ENCODE results near the gene EFNB3.

EFNB3 gene

DNA sequence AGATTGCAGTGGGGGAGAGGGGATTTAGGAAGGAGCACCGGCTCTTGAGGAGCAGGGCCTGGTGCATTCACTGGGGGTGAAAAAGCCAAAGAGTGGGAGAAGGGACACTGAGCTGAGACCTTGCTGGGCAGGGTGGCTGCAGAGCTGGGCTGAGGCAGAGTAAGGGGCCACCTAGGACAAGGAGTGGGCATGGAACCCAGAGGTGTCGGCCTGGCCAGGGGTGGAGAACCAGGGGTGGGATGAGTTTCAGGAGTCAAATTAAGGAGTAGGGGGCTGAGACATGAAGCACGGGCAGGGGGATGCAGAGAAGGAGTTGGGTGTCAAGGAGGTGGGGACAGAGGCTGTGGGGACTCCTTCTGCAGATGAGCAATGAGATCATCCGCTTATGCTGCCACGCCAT, 32.6 kb downstream of the EFNB3 start:
- no peaks in the 10 kb centered on the region for H3K36me3 ChIP-seq
- no peak overlapping the region for H3K27ac ChIP-seq
- H3K9me3 ChIP-seq (ENCODE audit: severe bottlenecking) = no peaks in the 10 kb centered on the region
- DNase-seq = no peak
- no peak overlapping the region for H3K4me3 ChIP-seq (ENCODE audit: low read depth, low read length)
- TF ChIP-seq, protein P1, sequence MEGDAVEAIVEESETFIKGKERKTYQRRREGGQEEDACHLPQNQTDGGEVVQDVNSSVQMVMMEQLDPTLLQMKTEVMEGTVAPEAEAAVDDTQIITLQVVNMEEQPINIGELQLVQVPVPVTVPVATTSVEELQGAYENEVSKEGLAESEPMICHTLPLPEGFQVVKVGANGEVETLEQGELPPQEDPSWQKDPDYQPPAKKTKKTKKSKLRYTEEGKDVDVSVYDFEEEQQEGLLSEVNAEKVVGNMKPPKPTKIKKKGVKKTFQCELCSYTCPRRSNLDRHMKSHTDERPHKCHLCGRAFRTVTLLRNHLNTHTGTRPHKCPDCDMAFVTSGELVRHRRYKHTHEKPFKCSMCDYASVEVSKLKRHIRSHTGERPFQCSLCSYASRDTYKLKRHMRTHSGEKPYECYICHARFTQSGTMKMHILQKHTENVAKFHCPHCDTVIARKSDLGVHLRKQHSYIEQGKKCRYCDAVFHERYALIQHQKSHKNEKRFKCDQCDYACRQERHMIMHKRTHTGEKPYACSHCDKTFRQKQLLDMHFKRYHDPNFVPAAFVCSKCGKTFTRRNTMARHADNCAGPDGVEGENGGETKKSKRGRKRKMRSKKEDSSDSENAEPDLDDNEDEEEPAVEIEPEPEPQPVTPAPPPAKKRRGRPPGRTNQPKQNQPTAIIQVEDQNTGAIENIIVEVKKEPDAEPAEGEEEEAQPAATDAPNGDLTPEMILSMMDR (IDR thresholded peaks at IDR 0.05; ENCODE audit: low read depth, low read length) = no peak
- H3K27me3 ChIP-seq (ENCODE audit: insufficient read depth, low read depth, severe bottlenecking) = no peaks in the 10 kb centered on the region

- TF ChIP-seq, protein P1 (IDR thresholded peaks at IDR 0.05; ENCODE audit: low read depth, low read length) = no peak
These were observed 34.7 kb downstream of the EFNB3 start for GRCh38 chr17:7739746-7740145.

DNA sequence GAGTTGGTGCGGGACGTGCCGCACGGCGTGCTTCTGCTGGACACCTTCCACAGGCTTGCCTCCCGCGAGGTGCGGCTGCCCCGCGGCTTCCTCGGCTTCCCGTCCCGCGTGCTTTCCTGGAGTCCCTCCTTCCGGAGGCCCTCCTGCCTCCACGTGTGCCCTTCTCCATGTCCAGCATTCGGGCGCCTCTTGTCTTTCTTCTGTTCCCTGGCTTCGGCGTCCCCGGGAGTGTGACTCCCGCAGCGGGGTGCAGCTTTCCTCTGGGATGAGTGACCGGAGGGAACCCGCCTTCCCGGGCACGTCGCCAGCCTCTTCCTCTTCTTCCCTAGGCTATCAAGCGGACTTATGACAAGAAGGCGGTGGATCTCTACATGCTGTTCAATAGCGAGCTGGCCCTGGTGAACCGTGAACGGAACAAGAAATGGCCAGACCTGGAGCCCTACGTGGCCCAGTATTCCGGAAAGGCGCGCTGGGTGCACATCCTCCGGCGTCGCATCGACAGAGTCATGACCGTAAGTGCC, 35.5 kb downstream of the EFNB3 start:
- H3K27me3 ChIP-seq (ENCODE audit: insufficient read depth, low read depth, severe bottlenecking) = no peaks in the 10 kb centered on the region
- TF ChIP-seq, protein P1 (IDR thresholded peaks at IDR 0.05; ENCODE audit: low read depth, low read length) = no peak
- no peak for DNase-seq
- H3K9me3 ChIP-seq (ENCODE audit: severe bottlenecking) = no peaks in the 10 kb centered on the region
- H3K4me3 ChIP-seq (ENCODE audit: low read depth, low read length) = no peak overlapping the region
- no peaks in the 10 kb centered on the region for H3K36me3 ChIP-seq
- no peak overlapping the region for H3K27ac ChIP-seq

More at GRCh38 chr17:7739746-7740145, 34.7 kb downstream of the EFNB3 start:
- Histone ChIP-seq H3K27ac (no peak overlapping the region), H3K27me3 (ENCODE audit: insufficient read depth, low read depth, severe bottlenecking) (no peaks in the 10 kb centered on the region), H3K9me3 (ENCODE audit: severe bottlenecking) (no peaks in the 10 kb centered on the region), H3K4me3 (ENCODE audit: low read depth, low read length) (no peak overlapping the region), H3K36me3 (no peaks in the 10 kb centered on the region)
- no peak for DNase-seq

GRCh38 chr17:7742729-7743128, 37.7 kb downstream of the EFNB3 start:
- TF ChIP-seq, protein P1 (IDR thresholded peaks at IDR 0.05; ENCODE audit: low read depth, low read length) = no peak
- Histone ChIP-seq H3K27ac (no peak overlapping the region), H3K9me3 (ENCODE audit: severe bottlenecking) (no peaks in the 10 kb centered on the region)

DNA sequence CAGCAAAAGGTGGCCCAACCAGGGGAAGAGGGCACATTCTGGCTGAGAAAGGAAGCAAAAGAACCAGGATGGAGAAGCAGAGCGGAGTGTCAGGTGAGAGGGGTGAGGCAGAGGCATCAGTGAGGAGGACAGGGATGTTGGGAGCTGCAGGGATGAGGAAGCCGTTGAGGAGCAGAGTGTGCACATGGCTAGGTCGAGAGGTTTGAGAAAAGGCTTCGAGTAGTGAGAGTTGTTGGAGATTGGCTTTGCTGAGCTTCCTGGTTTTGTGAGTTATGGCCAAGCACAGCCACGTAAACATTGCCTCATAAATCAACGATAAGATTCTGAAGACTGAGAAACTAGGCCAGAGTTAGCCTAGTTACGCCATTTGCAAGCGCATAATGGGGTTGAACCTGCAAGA, 39.4 kb downstream of the EFNB3 start:
- Histone ChIP-seq H3K9me3 (ENCODE audit: severe bottlenecking) (no peaks in the 10 kb centered on the region), H3K36me3 (no peaks in the 10 kb centered on the region), H3K27me3 (ENCODE audit: insufficient read depth, low read depth, severe bottlenecking) (no peaks in the 10 kb centered on the region), H3K27ac (no peak overlapping the region), H3K4me3 (ENCODE audit: low read depth, low read length) (no peak overlapping the region)
- DNase-seq = no peak
- TF ChIP-seq, protein P1 (IDR thresholded peaks at IDR 0.05; ENCODE audit: low read depth, low read length) = no peak

More at GRCh38 chr17:7742729-7743128, 37.7 kb downstream of the EFNB3 start:
- no peaks in the 10 kb centered on the region for H3K27me3 ChIP-seq (ENCODE audit: insufficient read depth, low read depth, severe bottlenecking)
- no peak for DNase-seq
- no peak overlapping the region for H3K4me3 ChIP-seq (ENCODE audit: low read depth, low read length)
- no peaks in the 10 kb centered on the region for H3K36me3 ChIP-seq
